PC-3 (cell line): ENCODE data around the gene ZNF17. TPM values are rescaled to one million over a fixed set of nuclear protein-coding genes. Genes with fewer than 3 reads are reported as not detected.

Source experiments
- ATAC-seq: fragments of 200-7000 bp; cut with Tn5 transposase; 2 replicates; pipeline ENCODE4 v1.9.1; 2020; ENCODE audit warnings: mild to moderate bottlenecking, moderate library complexity
- BruUV-seq: library from RNA; stranded (reverse); fragments of 400-500 nt; replicated peaks from 2 replicates; lab custom pipeline; 2021; lab: Mats Ljungman, UMichigan
- CTCF ChIA-PET: fragments of 300-600 bp; sonication (Branson Sonifier 250); formaldehyde crosslinking; loops from one replicate; lab custom pipeline; 2022; ENCODE audit warnings: antibody characterized with exemption; lab: Charles Lee
- POLR2A ChIA-PET: fragments of 300-600 bp; sonication (Branson Sonifier 250); formaldehyde crosslinking; loops from one replicate; lab custom pipeline; 2022; ENCODE audit warnings: antibody characterized with exemption; ENCODE audit not compliant: unreplicated experiment; lab: Charles Lee
- DNase-seq: peaks from one replicate; pipeline ENCODE4 v3.0.0-alpha.2; 2015
- H2AFZ ChIP-seq: fragments of 300-600 bp; sonication (generic); 2 replicates; pipeline ENCODE4 v1.6.0; 2016; ENCODE audit warnings: antibody characterized with exemption, low read length
- H3F3A ChIP-seq: fragments of 300-600 bp; sonication (generic); one replicate; pipeline ENCODE4 v1.6.0; 2017; ENCODE audit warnings: antibody characterized with exemption, low read length, control low read depth, mild to moderate bottlenecking; ENCODE audit not compliant: unreplicated experiment
- H3K27ac ChIP-seq: fragments of 300-600 bp; sonication (generic); 2 replicates; pipeline ENCODE4 v1.5.1; 2016; ENCODE audit warnings: mild to moderate bottlenecking, low read length
- H3K27me3 ChIP-seq: fragments of 300-600 bp; sonication (generic); 2 replicates; pipeline ENCODE4 v1.6.1; 2016; ENCODE audit warnings: low read length, mixed read lengths
- H3K36me3 ChIP-seq: fragments of 300-600 bp; sonication (generic); 2 replicates; pipeline ENCODE4 v1.6.1; 2016; ENCODE audit warnings: low read depth, mixed run types, low read length, mixed read lengths
- H3K4me1 ChIP-seq: fragments of 300-600 bp; sonication (generic); 2 replicates; pipeline ENCODE4 v1.5.1; 2016; ENCODE audit warnings: low read length; ENCODE audit not compliant: insufficient read depth
- H3K4me2 ChIP-seq: fragments of 300-600 bp; sonication (generic); 2 replicates; pipeline ENCODE4 v1.6.0; 2016; ENCODE audit warnings: low read length
- H3K4me3 ChIP-seq: fragments of 300-600 bp; sonication (generic); 2 replicates; pipeline ENCODE4 v1.5.1; 2016; ENCODE audit warnings: mild to moderate bottlenecking, low read length, mixed read lengths
- H3K79me2 ChIP-seq: fragments of 300-600 bp; sonication (generic); 2 replicates; pipeline ENCODE4 v1.6.1; 2017; ENCODE audit warnings: low read length, mixed read lengths
- H3K9ac ChIP-seq: fragments of 300-600 bp; sonication (generic); 2 replicates; pipeline ENCODE4 v1.6.0; 2016; ENCODE audit warnings: mild to moderate bottlenecking, low read length
- H3K9me2 ChIP-seq: fragments of 300-600 bp; sonication (generic); replicated peaks from 2 replicates; pipeline ENCODE4 v1.6.1; 2016; ENCODE audit warnings: mixed run types, low read length, mixed read lengths
- H3K9me3 ChIP-seq: fragments of 300-600 bp; sonication (generic); 2 replicates; pipeline ENCODE4 v1.6.1; 2016; ENCODE audit warnings: low read length, mixed read lengths
- H4K20me1 ChIP-seq: fragments of 300-600 bp; sonication (generic); 2 replicates; pipeline ENCODE4 v1.6.1; 2016; ENCODE audit warnings: low read length, mixed read lengths
- EZH2 ChIP-seq: fragments of 300-600 bp; sonication (generic); IDR thresholded peaks from one replicate; pipeline ENCODE4 v1.6.1; 2017; ENCODE audit warnings: antibody characterized with exemption, mild to moderate bottlenecking, low read length; ENCODE audit not compliant: unreplicated experiment
- EZH2phosphoT487 ChIP-seq: fragments of 300-600 bp; sonication (generic); IDR thresholded peaks from 2 replicates; pipeline ENCODE4 v1.6.1; 2018; ENCODE audit warnings: mild to moderate bottlenecking, antibody characterized with exemption, low read length, borderline replicate concordance
- intact Hi-C: fragments of 100-400 bp; cut with micrococcal nuclease; formaldehyde crosslinking; loops from 2 replicates; pipeline ENCODE4 v1.9.0; 2023
- total RNA-seq: library from RNA; depleted of rRNA; stranded (reverse); fragments of >200 nt; gene quantifications from 2 replicates; pipeline ENCODE4 v1.2.3, GENCODE V29; 2014
- TF ChIP-seq, protein P1 (sequence below): fragments of 300-600 bp; sonication (generic); conservative IDR thresholded peaks from 2 replicates; pipeline ENCODE4 v1.5.1; 2017; ENCODE audit warnings: antibody characterized with exemption, low read depth, mild to moderate bottlenecking, low read length

Gene ZNF17
- total RNA-seq, 1 experiment from 2014 or later: 7.8 TPM

DNA sequence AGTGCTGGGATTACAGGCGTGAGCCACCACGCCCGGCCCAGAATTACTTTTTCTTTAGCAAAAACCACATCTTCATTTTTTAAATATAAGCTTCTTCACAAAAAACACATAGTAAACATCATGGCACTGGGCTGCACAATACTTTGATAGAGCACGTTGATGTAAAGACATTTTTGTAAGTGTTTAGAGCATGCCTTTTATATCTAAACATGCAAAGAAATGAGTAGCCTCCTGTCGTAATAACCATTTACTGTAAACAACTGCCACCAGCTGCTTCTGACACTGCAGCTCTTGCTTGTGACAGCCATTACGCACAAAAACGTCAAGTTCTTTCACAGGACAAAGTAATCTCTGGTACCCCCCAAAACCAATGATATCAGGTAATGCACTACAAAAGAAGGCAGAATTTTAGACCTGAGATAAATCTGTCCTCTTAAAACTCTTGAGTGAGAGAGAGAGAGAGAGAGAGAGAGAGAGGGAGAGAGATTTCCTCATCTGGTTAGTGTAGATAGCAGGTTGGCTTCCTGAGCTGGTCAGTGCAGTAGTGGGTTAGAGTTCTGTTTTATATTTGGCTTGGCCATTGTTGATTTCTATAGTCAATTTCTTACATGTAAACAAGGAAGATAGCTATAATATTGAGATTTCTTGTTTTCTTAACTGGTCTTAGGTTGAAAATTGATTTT lies 28.0 kb upstream of the ZNF17 start:
- no peak for DNase-seq
- H3K36me3 ChIP-seq: peaks cover 8% of the 10 kb centered on the region; the same call in 1 of the 2 replicates

DNA sequence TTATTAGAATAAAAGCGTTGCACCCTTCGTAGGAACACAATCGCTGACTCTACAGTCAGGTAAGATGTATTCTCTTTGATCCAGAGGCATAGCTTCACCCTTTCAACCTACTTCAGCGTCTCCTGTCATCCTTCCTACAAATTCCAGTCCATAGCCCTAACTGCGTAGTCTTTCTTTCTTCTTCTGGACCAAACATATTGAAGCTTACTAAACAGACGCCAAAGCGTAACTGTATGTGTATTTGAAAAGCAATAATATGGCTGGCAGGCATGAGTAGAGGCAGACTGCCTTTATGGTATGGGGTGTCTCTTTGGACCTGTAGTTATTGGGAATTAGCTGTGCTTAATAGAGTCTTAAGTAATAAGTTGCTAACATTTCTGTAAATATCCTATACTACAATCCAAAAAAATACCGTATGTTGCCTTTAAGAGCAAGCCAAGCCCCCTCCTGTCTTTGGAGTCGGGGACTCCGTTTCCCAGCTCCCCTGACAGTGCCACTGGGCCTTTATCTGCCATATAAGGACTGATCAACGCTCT lies 21.7 kb upstream of the ZNF17 start:
- POLR2A ChIA-PET: interaction anchor here (0.5 kb wide), 2 partner anchors 149 to 975 kb away, joined by 3 read pairs; partner anchors contain the start of gene ZNF805
- CTCF ChIA-PET: no interaction called here
- intact Hi-C loops: loop anchor here (1.0 kb wide), 1 partner anchor 22 kb away; the partner anchor contains the start of gene ZNF17

More for the DNA sequence above, 28.0 kb upstream of the ZNF17 start:
- Histone ChIP-seq H3K4me2 (no peak overlapping the region), H3K9ac (no peak overlapping the region), H3K4me3 (no peak overlapping the region), H3K27me3 (no peaks in the 10 kb centered on the region), H3K79me2 (no peaks in the 10 kb centered on the region), H3K4me1 (no peaks in the 10 kb centered on the region), H3F3A (no peaks in the 10 kb centered on the region), H2AFZ (no peak overlapping the region), H3K9me3 (peaks cover 6% of the 10 kb centered on the region), H3K27ac (no peak overlapping the region), H4K20me1 (no peaks in the 10 kb centered on the region), H3K9me2 (no peaks in the 10 kb centered on the region)
- no peak for ATAC-seq
- ChIA-PET POLR2A (no interaction called here), CTCF (no interaction called here)
- no TSS peak for BruUV-seq
- intact Hi-C loops: no loop called here
- TF ChIP-seq, protein P1, sequence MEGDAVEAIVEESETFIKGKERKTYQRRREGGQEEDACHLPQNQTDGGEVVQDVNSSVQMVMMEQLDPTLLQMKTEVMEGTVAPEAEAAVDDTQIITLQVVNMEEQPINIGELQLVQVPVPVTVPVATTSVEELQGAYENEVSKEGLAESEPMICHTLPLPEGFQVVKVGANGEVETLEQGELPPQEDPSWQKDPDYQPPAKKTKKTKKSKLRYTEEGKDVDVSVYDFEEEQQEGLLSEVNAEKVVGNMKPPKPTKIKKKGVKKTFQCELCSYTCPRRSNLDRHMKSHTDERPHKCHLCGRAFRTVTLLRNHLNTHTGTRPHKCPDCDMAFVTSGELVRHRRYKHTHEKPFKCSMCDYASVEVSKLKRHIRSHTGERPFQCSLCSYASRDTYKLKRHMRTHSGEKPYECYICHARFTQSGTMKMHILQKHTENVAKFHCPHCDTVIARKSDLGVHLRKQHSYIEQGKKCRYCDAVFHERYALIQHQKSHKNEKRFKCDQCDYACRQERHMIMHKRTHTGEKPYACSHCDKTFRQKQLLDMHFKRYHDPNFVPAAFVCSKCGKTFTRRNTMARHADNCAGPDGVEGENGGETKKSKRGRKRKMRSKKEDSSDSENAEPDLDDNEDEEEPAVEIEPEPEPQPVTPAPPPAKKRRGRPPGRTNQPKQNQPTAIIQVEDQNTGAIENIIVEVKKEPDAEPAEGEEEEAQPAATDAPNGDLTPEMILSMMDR: no peak
- TF ChIP-seq EZH2: no peak
- no peak for TF ChIP-seq EZH2phosphoT487

DNA sequence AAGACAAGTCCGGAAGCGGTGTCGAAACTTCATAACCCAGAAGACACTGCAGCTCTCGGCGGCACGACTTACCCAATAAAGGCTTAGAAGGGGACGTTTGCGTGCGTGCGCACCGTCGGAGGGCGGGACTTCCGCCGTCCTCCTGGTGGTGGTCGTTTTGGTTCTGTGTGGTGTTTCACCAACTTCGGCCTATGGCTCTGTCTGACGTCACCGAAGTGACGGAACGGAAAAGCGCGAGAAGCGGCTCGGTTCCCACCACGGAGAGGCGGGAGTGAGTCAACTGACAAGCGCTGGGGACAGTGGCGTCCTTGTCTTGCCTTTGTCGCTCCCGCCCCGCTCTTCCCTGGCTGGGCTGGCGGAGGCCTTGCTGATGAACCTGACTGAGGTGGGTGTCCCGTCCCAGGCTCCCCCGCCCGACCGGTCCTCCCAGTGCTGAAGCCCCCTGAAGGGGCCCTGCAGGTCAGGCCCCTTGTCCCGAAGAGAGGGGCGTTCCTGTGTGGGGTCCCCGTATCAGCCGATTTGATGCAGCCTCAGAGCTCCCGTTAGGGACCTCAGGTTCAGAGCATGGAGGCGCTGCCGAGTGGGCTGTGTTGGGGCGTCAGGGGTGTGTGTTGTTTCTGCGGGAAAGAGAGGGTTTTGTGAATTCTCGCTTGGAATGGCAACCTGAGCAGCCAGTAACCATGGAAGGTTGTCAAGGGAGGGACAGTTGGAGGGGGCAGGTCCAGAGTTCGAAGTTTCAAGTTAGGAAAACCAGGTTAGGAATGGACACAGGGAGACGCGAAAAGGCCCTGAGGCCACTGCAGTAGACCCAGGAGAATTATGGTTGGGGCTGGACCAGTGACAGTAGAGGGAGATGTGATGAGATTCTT lies 21.0 kb upstream of the ZNF17 start, which contains the start of gene ZNF548:
TSS of gene ZNF548 (plus strand) at position 125 of the 869 bp plus-strand sequence. CDS start at position 371, 246 bp downstream.
- Histone ChIP-seq H3K4me3 (peak within 1 kb of the TSS; percentile 82), H2AFZ (peak within 1 kb of the TSS; percentile 80), H3K27ac (peak within 1 kb of the TSS; percentile 38), H3F3A (no peaks in the 10 kb centered on the region), H3K27me3 (no peaks in the 10 kb centered on the region), H3K79me2 (peaks cover 51% of the 10 kb centered on the region), H4K20me1 (no peaks in the 10 kb centered on the region), H3K4me2 (peak within 1 kb of the TSS; percentile 91), H3K4me1 (peaks cover 18% of the 10 kb centered on the region), H3K36me3 (peaks cover 29% of the 10 kb centered on the region), H3K9me2 (no peaks in the 10 kb centered on the region), H3K9ac (peak within 1 kb of the TSS; percentile 79), H3K9me3 (peaks cover 5% of the 10 kb centered on the region)
- peak; percentile 98 for DNase-seq
- intact Hi-C loops: loop anchor here (1.0 kb wide), 1 partner anchor 21 kb away; the partner anchor contains the start of gene ZNF17
- ATAC-seq: peak; percentile 99
- CTCF ChIA-PET: no interaction called here
- TF ChIP-seq EZH2phosphoT487 (no peak), EZH2 (no peak)
- TF ChIP-seq, protein P1: peak; percentile 25; the same call in 1 of the 2 replicates
- TSS peak; percentile 69 for BruUV-seq
- POLR2A ChIA-PET: interaction anchor here (0.5 kb wide), 2 partner anchors 149 to 974 kb away, joined by 3 read pairs; partner anchors contain the start of gene ZNF805

More for the DNA sequence above, 21.7 kb upstream of the ZNF17 start:
- H4K20me1 ChIP-seq: no peaks in the 10 kb centered on the region
- peak overlapping the region; percentile 79 for H3K9ac ChIP-seq
- H3K9me2 ChIP-seq: no peaks in the 10 kb centered on the region
- peaks cover 5% of the 10 kb centered on the region for H3K9me3 ChIP-seq
- no peaks in the 10 kb centered on the region for H3F3A ChIP-seq
- no peak for DNase-seq
- H2AFZ ChIP-seq: peak overlapping the region; percentile 80
- no peaks in the 10 kb centered on the region for H3K27me3 ChIP-seq
- H3K4me3 ChIP-seq: peak overlapping the region; percentile 82
- peaks cover 18% of the 10 kb centered on the region for H3K4me1 ChIP-seq
- H3K27ac ChIP-seq: no peak overlapping the region
- H3K4me2 ChIP-seq: peak overlapping the region; percentile 91
- ATAC-seq: no peak
- peaks cover 48% of the 10 kb centered on the region for H3K79me2 ChIP-seq
- H3K36me3 ChIP-seq: peaks cover 25% of the 10 kb centered on the region
- BruUV-seq: TSS peak; percentile 96
- TF ChIP-seq EZH2phosphoT487 (no peak), EZH2 (no peak)
